Endothelial cell of umbilical vein (primary cell): Measurements from ENCODE around the gene WWC1. TPM values are rescaled to one million over a fixed set of nuclear protein-coding genes. Genes with fewer than 3 reads are reported as not detected.

ENCODE experiments used
- BruUV-seq: library from RNA; stranded (reverse); fragments of 400-500 nt; replicated peaks from 2 replicates; lab custom pipeline; 2021; lab: Mats Ljungman, UMichigan
- CTCF ChIA-PET: fragments of 300-600, 350-600 bp; sonication (Branson Sonifier 250); formaldehyde crosslinking; loops from one replicate; lab custom pipeline; 2021; ENCODE audit warnings: antibody characterized with exemption, inconsistent platforms; lab: Charles Lee
- POLR2A ChIA-PET: fragments of 300-600, 350-600 bp; sonication (Branson Sonifier 250); formaldehyde crosslinking; loops from one replicate; lab custom pipeline; 2021; ENCODE audit warnings: antibody characterized with exemption, inconsistent platforms; lab: Charles Lee
- DNase-seq: peaks from one replicate; pipeline ENCODE4 v3.0.0-alpha.2; 2011; ENCODE audit warnings: low read depth, low spot score
- FAIRE-seq: peaks from 2 replicates; lab custom pipeline; 2011; peaks lifted over from hg19 to GRCh38; lab: Jason Lieb, UNC
- H2AFZ ChIP-seq: 2 replicates; pipeline ENCODE4 v1.6.0; 2012; ENCODE audit warnings: low read depth, low read length, control low read depth, inconsistent platforms
- H3K27ac ChIP-seq: 2 replicates; pipeline ENCODE4 v1.5.1; 2011; ENCODE audit warnings: low read depth, mild to moderate bottlenecking, control low read depth, low read length, moderate library complexity; ENCODE audit not compliant: insufficient read depth
- H3K27me3 ChIP-seq, 2 experiments: 2 replicates each; pipeline versions ENCODE4 v1.6.0 to v1.6.1; 2011; ENCODE audit warnings: low read length in 2 of 2, mixed read lengths in 1 of 2; ENCODE audit not compliant: control insufficient read depth in 2 of 2, insufficient read depth in 2 of 2
- H3K36me3 ChIP-seq, 2 experiments: 2 replicates in 1 of 2; 3 replicates in 1 of 2; pipeline ENCODE4 v1.5.1; 2011; ENCODE audit warnings: low read length in 2 of 2, mild to moderate bottlenecking in 1 of 2, moderate library complexity in 1 of 2; ENCODE audit not compliant: control insufficient read depth in 2 of 2, insufficient read depth in 2 of 2; ENCODE audit errors: extremely low read depth in 1 of 2
- H3K4me1 ChIP-seq: 3 replicates; pipeline ENCODE4 v1.5.1; 2011; ENCODE audit warnings: mild to moderate bottlenecking, low read length; ENCODE audit not compliant: control insufficient read depth, insufficient read depth; ENCODE audit errors: extremely low read depth
- H3K4me2 ChIP-seq: 2 replicates; pipeline ENCODE4 v1.6.1; 2011; ENCODE audit warnings: low read length, control low read depth, mixed read lengths; ENCODE audit not compliant: insufficient read depth
- H3K4me3 ChIP-seq, 3 experiments: fragments of 200-600 bp in 1 of 3; sonication (generic), shearing (Covaris generic) in 1 of 3; replicated peaks in 1 of 3; 2 replicates each; pipeline ENCODE4 v1.5.1; 2011 to 2016; ENCODE audit warnings: control low read depth in 3 of 3, low read length in 3 of 3, mild to moderate bottlenecking in 2 of 3, inconsistent platforms in 1 of 3, low read depth in 1 of 3, moderate library complexity in 1 of 3; ENCODE audit not compliant: insufficient read depth in 1 of 3
- H3K79me2 ChIP-seq: 2 replicates; pipeline ENCODE4 v1.6.0; 2012; ENCODE audit warnings: low read length, inconsistent platforms; ENCODE audit not compliant: control insufficient read depth, insufficient read depth
- H3K9ac ChIP-seq: replicated peaks from 2 replicates; pipeline ENCODE3; 2011; ENCODE audit warnings: low read length, control low read depth; ENCODE audit not compliant: insufficient read depth; ENCODE audit errors: extremely low read depth
- H3K9me1 ChIP-seq: replicated peaks from 3 replicates; pipeline ENCODE4 v1.6.0; 2011; ENCODE audit warnings: mild to moderate bottlenecking, low read length; ENCODE audit not compliant: control insufficient read depth, insufficient read depth; ENCODE audit errors: extremely low read depth
- H3K9me3 ChIP-seq: replicated peaks from 2 replicates; pipeline ENCODE4 v1.5.1; 2012; ENCODE audit warnings: low read length, inconsistent platforms; ENCODE audit not compliant: control insufficient read depth, insufficient read depth
- H4K20me1 ChIP-seq: replicated peaks from 2 replicates; pipeline ENCODE3; 2011; ENCODE audit warnings: mild to moderate bottlenecking, low read length; ENCODE audit not compliant: control insufficient read depth, insufficient read depth; ENCODE audit errors: extremely low read depth
- CTCF ChIP-seq, 2 donors: IDR thresholded peaks; 1 replicate in 1 of 2; 2 replicates in 1 of 2; pipeline ENCODE4 v1.5.1; 2011; ENCODE audit warnings: low read length in 2 of 2, mild to moderate bottlenecking in 2 of 2, moderate library complexity in 2 of 2, control low read depth in 1 of 2, inconsistent platforms in 1 of 2, low read depth in 1 of 2; ENCODE audit not compliant: insufficient read depth in 1 of 2; ENCODE audit errors: extremely low read depth in 1 of 2
- EZH2 ChIP-seq: IDR thresholded peaks from 2 replicates; pipeline ENCODE4 v1.6.1; 2012; ENCODE audit warnings: borderline replicate concordance, low read depth, mild to moderate bottlenecking, moderate library complexity, low read length, inconsistent platforms; ENCODE audit not compliant: severe bottlenecking
- FOS ChIP-seq: IDR thresholded peaks from 2 replicates; pipeline ENCODE4 v1.6.1; 2011; ENCODE audit warnings: mild to moderate bottlenecking, low read length, moderate library complexity, borderline replicate concordance; ENCODE audit not compliant: insufficient read depth
- GATA2 ChIP-seq: IDR thresholded peaks from 2 replicates; pipeline ENCODE4 v1.7.0; 2011; ENCODE audit warnings: low read depth, mild to moderate bottlenecking, moderate library complexity, mixed read lengths, low read length; ENCODE audit not compliant: insufficient read length, insufficient read depth
- JUN ChIP-seq: IDR thresholded peaks from 2 replicates; pipeline ENCODE4 v1.6.1; 2011; ENCODE audit warnings: borderline replicate concordance, low read depth; ENCODE audit not compliant: insufficient read length, insufficient read depth
- MAX ChIP-seq: IDR thresholded peaks from 2 replicates; pipeline ENCODE4 v1.6.1; 2011; ENCODE audit not compliant: insufficient read depth, insufficient read length
- MYC ChIP-seq: IDR thresholded peaks from one replicate; pipeline ENCODE4 v1.6.1; 2011; ENCODE audit warnings: mild to moderate bottlenecking, low read depth, low read length
- POLR2A ChIP-seq: IDR thresholded peaks from 2 replicates; pipeline ENCODE4 v1.6.1; 2012; ENCODE audit warnings: low read depth, mild to moderate bottlenecking, control low read depth, low read length
- POLR2AphosphoS5 ChIP-seq: IDR thresholded peaks from 2 replicates; pipeline ENCODE4 v1.6.1; 2012; ENCODE audit warnings: low read depth, mild to moderate bottlenecking, control low read depth, low read length, moderate library complexity; ENCODE audit not compliant: insufficient read depth
- dilution Hi-C: fragments of 300-500 bp; cut with MboI; formaldehyde crosslinking; loops from one replicate; pipeline ENCODE4 v1.15.0; 2019; ENCODE audit warnings: low sequenced_read_pairs; ENCODE audit not compliant: extremely low pct_ligation_motif_present
- intact Hi-C: fragments of 100-400 bp; cut with micrococcal nuclease; formaldehyde crosslinking; loops from one replicate; pipeline ENCODE4 v1.10.0; 2022
- polyA plus RNA-seq, 4 experiments: library from polyadenylated mRNA; depleted of rRNA in 3 of 4; stranded (reverse) in 3 of 4; unstranded in 1 of 4; fragments of >200 nt; gene quantifications; 2 replicates each; pipeline versions ENCODE4 v1.2.1 to v1.2.3, GENCODE V29; 2011 to 2012; ENCODE audit warnings: missing spikeins in 1 of 4
- total RNA-seq: library from RNA; stranded (reverse); gene quantifications from 2 replicates; pipeline ENCODE4 v1.2.3, GENCODE V29; 2021

Gene WWC1
- total and polyA plus RNA-seq, 2 donors (not counting 3 experiments of a cell fraction or from before 2014, with no cell fraction given), result 0.03 to 0.91 TPM

GRCh38 chr5:168285696-168286095 is 5.7 kb upstream of the WWC1 start:
- H2AFZ ChIP-seq, result no peak overlapping the region
- DNase-seq (no peak), FAIRE-seq (no peak)
- no peak for TF ChIP-seq MAX
- TF ChIP-seq POLR2A, result no peak
- TF ChIP-seq EZH2, result no peak
- TF ChIP-seq FOS, result no peak
- TF ChIP-seq MYC, result no peak
- no peak for TF ChIP-seq POLR2AphosphoS5
- no peak overlapping the region for H3K4me3 ChIP-seq
- no peaks in the 10 kb centered on the region for H3K36me3 ChIP-seq
- no peaks in the 10 kb centered on the region for H3K9me1 ChIP-seq
- H3K4me1 ChIP-seq, result no peaks in the 10 kb centered on the region
- BruUV-seq, result no TSS peak
- H3K9ac ChIP-seq, result no peak overlapping the region
- ChIA-PET POLR2A (no interaction called here), CTCF (no interaction called here)
- dilution Hi-C loops (no loop called here), intact Hi-C loops (no loop called here)
- H4K20me1 ChIP-seq, result no peaks in the 10 kb centered on the region
- no peak overlapping the region for H3K27ac ChIP-seq
- H3K79me2 ChIP-seq, result no peaks in the 10 kb centered on the region
- peaks cover under 1 to 6% of the 10 kb centered on the region in 2 experiments for H3K27me3 ChIP-seq
- H3K4me2 ChIP-seq, result no peak overlapping the region
- H3K9me3 ChIP-seq, result no peaks in the 10 kb centered on the region

GRCh38 chr5:168286386-168286785 is 5.1 kb upstream of the WWC1 start:
- H3K4me1 ChIP-seq, result peaks cover 2% of the 10 kb centered on the region
- H2AFZ ChIP-seq, result no peak overlapping the region
- H3K9me3 ChIP-seq, result no peaks in the 10 kb centered on the region
- POLR2A ChIA-PET, result no interaction called here
- no peak for TF ChIP-seq FOS
- no peak for TF ChIP-seq EZH2
- no peak for TF ChIP-seq JUN
- no peak for TF ChIP-seq MYC
- TF ChIP-seq GATA2, result no peak
- TF ChIP-seq MAX, result no peak
- no peak for TF ChIP-seq POLR2A
- no peak for TF ChIP-seq POLR2AphosphoS5
- TF ChIP-seq CTCF (IDR thresholded peaks at IDR 0.05; ENCODE audit: extremely low read depth in 1 of 2, insufficient read depth in 1 of 2, low read depth in 1 of 2, low read length in 2 of 2), result no peak
- no peaks in the 10 kb centered on the region for H4K20me1 ChIP-seq
- no peaks in the 10 kb centered on the region for H3K36me3 ChIP-seq
- H3K9me1 ChIP-seq, result no peaks in the 10 kb centered on the region
- BruUV-seq, result no TSS peak
- H3K27me3 ChIP-seq, result peaks cover 5 to 11% of the 10 kb centered on the region in 2 experiments
- no peak overlapping the region for H3K4me2 ChIP-seq
- H3K9ac ChIP-seq, result no peak overlapping the region
- H3K27ac ChIP-seq, result no peak overlapping the region
- dilution Hi-C loops (no loop called here), intact Hi-C loops (no loop called here)
- CTCF ChIA-PET, result no interaction called here
- DNase-seq (no peak), FAIRE-seq (no peak)
- H3K4me3 ChIP-seq, result no peak overlapping the region
- no peaks in the 10 kb centered on the region for H3K79me2 ChIP-seq
